ENCODE measurements around the gene CELSR1.
"Not testable (repeated sequence)": the region's sequence is repeated elsewhere in the genome, so short reads cannot be mapped to it uniquely, and the experiment has no call there.

CELSR1 gene

GRCh38 chr22:46416891-46417580 lies 120.4 kb downstream of the CELSR1 start:
- DNase-seq (ENCODE audit: low read depth in 2 of 2) = no peak

GRCh38 chr22:46416520-46416871 lies 120.9 kb downstream of the CELSR1 start:
- DNase-seq (ENCODE audit: low read depth in 2 of 2) = no peak

- DNase-seq (ENCODE audit: low read depth in 2 of 2) = no peak
These were observed 121.5 kb downstream of the CELSR1 start for GRCh38 chr22:46415776-46416519.

- no peak for DNase-seq (ENCODE audit: low read depth in 2 of 2)
These were observed 122.7 kb downstream of the CELSR1 start for GRCh38 chr22:46414704-46415103.

GRCh38 chr22:46413725-46414379 lies 123.6 kb downstream of the CELSR1 start:
- DNase-seq (ENCODE audit: low read depth in 2 of 2) = no peak

- DNase-seq (ENCODE audit: low read depth in 2 of 2) = no peak
These were observed 126.1 kb downstream of the CELSR1 start for GRCh38 chr22:46411347-46411746.

GRCh38 chr22:46410291-46410808 lies 127.1 kb downstream of the CELSR1 start:
- DNase-seq (ENCODE audit: low read depth in 2 of 2) = no peak

GRCh38 chr22:46409631-46410210 lies 127.7 kb downstream of the CELSR1 start:
- no peak for DNase-seq (ENCODE audit: low read depth in 2 of 2)

- no peak for DNase-seq (ENCODE audit: low read depth in 2 of 2)
These were observed 128.6 kb downstream of the CELSR1 start for GRCh38 chr22:46408568-46409506.

- DNase-seq (ENCODE audit: low read depth in 2 of 2) = no peak
These were observed 129.7 kb downstream of the CELSR1 start for GRCh38 chr22:46407748-46408147.

GRCh38 chr22:46406791-46407190 lies 130.6 kb downstream of the CELSR1 start:
- no peak for DNase-seq (ENCODE audit: low read depth in 2 of 2)

GRCh38 chr22:46406349-46406748 lies 131.1 kb downstream of the CELSR1 start:
- no peak for DNase-seq (ENCODE audit: low read depth in 2 of 2)

- no peak for DNase-seq (ENCODE audit: low read depth in 2 of 2)
These were observed 131.5 kb downstream of the CELSR1 start for GRCh38 chr22:46405901-46406300.

GRCh38 chr22:46403880-46404279 lies 133.5 kb downstream of the CELSR1 start:
- not testable (repeated sequence) for DNase-seq (ENCODE audit: low read depth in 2 of 2)

- DNase-seq (ENCODE audit: low read depth in 2 of 2) = no peak
These were observed 134.9 kb downstream of the CELSR1 start for GRCh38 chr22:46402505-46402904.

GRCh38 chr22:46401370-46401769 lies 136.1 kb downstream of the CELSR1 start:
- no peak for DNase-seq (ENCODE audit: low read depth in 2 of 2)

GRCh38 chr22:46399251-46400024 lies 138.0 kb downstream of the CELSR1 start:
- DNase-seq (ENCODE audit: low read depth in 2 of 2) = no peak

GRCh38 chr22:46397951-46398350 lies 139.5 kb downstream of the CELSR1 start:
- DNase-seq (ENCODE audit: low read depth in 2 of 2) = no peak

- no peak for DNase-seq (ENCODE audit: low read depth in 2 of 2)
These were observed 139.9 kb downstream of the CELSR1 start for GRCh38 chr22:46397514-46397913.

GRCh38 chr22:46397049-46397448 lies 140.4 kb downstream of the CELSR1 start:
- not testable (repeated sequence) for DNase-seq (ENCODE audit: low read depth in 2 of 2)
